ENCODE measurements around the gene DHPS. TPM values are rescaled to one million over a fixed set of nuclear protein-coding genes. Genes with fewer than 3 reads are reported as not detected.
"Not testable (repeated sequence)": the region's sequence is repeated elsewhere in the genome, so short reads cannot be mapped to it uniquely, and the experiment has no call there.

DHPS gene
- total RNA-seq, 2 experiments from 2014 or later: 106 to 113 TPM

- Mint-ChIP-seq H3K4me3 (no peak within 1 kb of the TSS), H3K9me3 (no peaks in the 10 kb centered on the region), H3K27me3 (no peaks in the 10 kb centered on the region), H3K36me3 (ENCODE audit: low read depth) (no peaks in the 10 kb centered on the region), H3K27ac (no peak within 1 kb of the TSS), H3K4me1 (peaks cover 1% of the 10 kb centered on the region)
- DNase-seq: no peak
- ChIA-PET CTCF (no interaction called here), POLR2A (no interaction called here)
Measured at GRCh38 chr19:12687496-12688196, 6.0 kb upstream of the DHPS start, which contains the start of gene GNG14. TSS of gene GNG14 (plus strand) at chr19:12687998. CDS start at chr19:12688049, 51 bp downstream.

GRCh38 chr19:12685831-12686230, 4.2 kb upstream of the DHPS start:
- no peaks in the 10 kb centered on the region for H3K27me3 Mint-ChIP-seq
- H3K4me1 Mint-ChIP-seq: peaks cover 7% of the 10 kb centered on the region
- no peak overlapping the region for H3K27ac Mint-ChIP-seq
- ChIA-PET CTCF (no interaction called here), POLR2A (interaction anchor here (0.8 to 1.3 kb wide), 2 partner anchors 11 to 48 kb away, joined by 3 to 11 read pairs; partner anchors contain the start of genes FBXW9 and TRIR)
- no peak overlapping the region for H3K4me3 Mint-ChIP-seq
- no peak for DNase-seq
- H3K9me3 Mint-ChIP-seq: no peaks in the 10 kb centered on the region
- peaks cover 4% of the 10 kb centered on the region for H3K36me3 Mint-ChIP-seq (ENCODE audit: low read depth)

- Mint-ChIP-seq H3K4me1 (peaks cover 29% of the 10 kb centered on the region), H3K4me3 (peak overlapping the region; percentile 94), H3K36me3 (ENCODE audit: low read depth) (peaks cover 44% of the 10 kb centered on the region), H3K27ac (no peak overlapping the region), H3K9me3 (no peaks in the 10 kb centered on the region), H3K27me3 (no peaks in the 10 kb centered on the region)
- ChIA-PET POLR2A (interaction anchor here (2.8 to 3.2 kb wide), 2 partner anchors 11 to 14 kb away, joined by 13 to 23 read pairs; partner anchors contain the start of genes MAN2B1 and WDR83), CTCF (interaction anchor here (1.2 kb wide), 1 partner anchor 116 kb away, joined by 4 read pairs; no protein-coding TSS in a partner anchor)
- no peak for DNase-seq
Measured at GRCh38 chr19:12680034-12680433, 1.6 kb downstream of the DHPS start.

GRCh38 chr19:12678039-12678438, 3.6 kb downstream of the DHPS start:
- not testable (repeated sequence) for H3K4me3 Mint-ChIP-seq, H3K27ac Mint-ChIP-seq, H3K27me3 Mint-ChIP-seq, H3K9me3 Mint-ChIP-seq, DNase-seq
- ChIA-PET POLR2A (interaction anchor here (1.0 to 1.5 kb wide), 3 partner anchors 9 to 67 kb away, joined by 3 to 5 read pairs (median 4); partner anchors contain the start of genes ZNF490 and ZNF791), CTCF (interaction anchor here (0.6 to 1.8 kb wide), 7 partner anchors 9 to 1054 kb away, joined by 4 to 12 read pairs (median 5); partner anchors contain the start of genes FBXW9, GET3, MAN2B1 and TRIR)
- Mint-ChIP-seq H3K36me3 (ENCODE audit: low read depth) (peaks cover 57% of the 10 kb centered on the region), H3K4me1 (peaks cover 28% of the 10 kb centered on the region)

GRCh38 chr19:12676928-12677327, 4.8 kb downstream of the DHPS start:
- H3K4me3 Mint-ChIP-seq: no peak overlapping the region
- ChIA-PET POLR2A (interaction anchor here (1.3 to 1.4 kb wide), 2 partner anchors 19 to 125 kb away, joined by 4 to 10 read pairs; partner anchors contain the start of gene FBXW9), CTCF (interaction anchor here (0.8 to 1.8 kb wide), 9 partner anchors 11 to 170 kb away, joined by 3 to 12 read pairs (median 5); partner anchors contain the start of genes FBXW9, MAN2B1 and WDR83)
- H3K36me3 Mint-ChIP-seq (ENCODE audit: low read depth): peaks cover 63% of the 10 kb centered on the region
- no peaks in the 10 kb centered on the region for H3K9me3 Mint-ChIP-seq
- H3K27me3 Mint-ChIP-seq: no peaks in the 10 kb centered on the region
- no peak for DNase-seq
- no peak overlapping the region for H3K27ac Mint-ChIP-seq
- H3K4me1 Mint-ChIP-seq: peaks cover 30% of the 10 kb centered on the region

GRCh38 chr19:12676384-12676792, 5.3 kb downstream of the DHPS start:
- peaks cover 65% of the 10 kb centered on the region for H3K36me3 Mint-ChIP-seq (ENCODE audit: low read depth)
- H3K27ac Mint-ChIP-seq: no peak overlapping the region
- H3K4me1 Mint-ChIP-seq: peaks cover 32% of the 10 kb centered on the region
- H3K4me3 Mint-ChIP-seq: no peak overlapping the region
- no peaks in the 10 kb centered on the region for H3K9me3 Mint-ChIP-seq
- no peaks in the 10 kb centered on the region for H3K27me3 Mint-ChIP-seq
- peak; percentile 87 for DNase-seq
- CTCF ChIA-PET: interaction anchor here (0.8 to 2.1 kb wide), 10 partner anchors 20 to 171 kb away, joined by 3 to 12 read pairs (median 5); partner anchors contain the start of gene FBXW9
- POLR2A ChIA-PET: interaction anchor here (1.3 to 1.4 kb wide), 2 partner anchors 20 to 124 kb away, joined by 4 to 10 read pairs; partner anchors contain the start of gene FBXW9

- H3K27ac Mint-ChIP-seq: no peak overlapping the region
- H3K4me1 Mint-ChIP-seq: peaks cover 28% of the 10 kb centered on the region
- ChIA-PET POLR2A (interaction anchor here (1.3 to 1.4 kb wide), 2 partner anchors 20 to 124 kb away, joined by 4 to 10 read pairs; partner anchors contain the start of gene FBXW9), CTCF (interaction anchor here (0.8 to 2.1 kb wide), 8 partner anchors 45 to 171 kb away, joined by 3 to 6 read pairs (median 5); no protein-coding TSS in a partner anchor)
- no peak overlapping the region for H3K4me3 Mint-ChIP-seq
- no peak for DNase-seq
- H3K9me3 Mint-ChIP-seq: no peaks in the 10 kb centered on the region
- peaks cover 62% of the 10 kb centered on the region for H3K36me3 Mint-ChIP-seq (ENCODE audit: low read depth)
- no peaks in the 10 kb centered on the region for H3K27me3 Mint-ChIP-seq
Measured at GRCh38 chr19:12675940-12676339, 5.7 kb downstream of the DHPS start.

GRCh38 chr19:12675399-12675798, 6.3 kb downstream of the DHPS start:
- H3K4me1 Mint-ChIP-seq: peaks cover 32% of the 10 kb centered on the region
- POLR2A ChIA-PET: no interaction called here
- DNase-seq: no peak
- H3K27me3 Mint-ChIP-seq: no peaks in the 10 kb centered on the region
- peaks cover 60% of the 10 kb centered on the region for H3K36me3 Mint-ChIP-seq (ENCODE audit: low read depth)
- no peaks in the 10 kb centered on the region for H3K9me3 Mint-ChIP-seq
- H3K4me3 Mint-ChIP-seq: no peak overlapping the region
- no peak overlapping the region for H3K27ac Mint-ChIP-seq
- CTCF ChIA-PET: interaction anchor here (1.4 to 2.1 kb wide), 4 partner anchors 85 to 120 kb away, joined by 5 to 6 read pairs (median 5); no protein-coding TSS in a partner anchor

GRCh38 chr19:12672744-12673143, 8.9 kb downstream of the DHPS start:
- Mint-ChIP-seq H3K4me1 (peaks cover 39% of the 10 kb centered on the region), H3K4me3 (no peak overlapping the region), H3K27ac (no peak overlapping the region), H3K9me3 (no peaks in the 10 kb centered on the region), H3K36me3 (ENCODE audit: low read depth) (peaks cover 48% of the 10 kb centered on the region), H3K27me3 (no peaks in the 10 kb centered on the region)
- no peak for DNase-seq
- ChIA-PET POLR2A (interaction anchor here (0.8 to 3.2 kb wide), 5 partner anchors 9 to 177 kb away, joined by 3 to 19 read pairs (median 4); partner anchors contain the start of gene DHPS), CTCF (interaction anchor here (0.6 to 7.0 kb wide), 7 partner anchors 9 to 122 kb away, joined by 3 to 44 read pairs (median 3); partner anchors contain the start of gene DHPS)

- POLR2A ChIA-PET: interaction anchor here (0.9 to 5.4 kb wide), 7 partner anchors 8 to 106 kb away, joined by 3 to 37 read pairs (median 14); partner anchors contain the start of genes DHPS and TNPO2
- Mint-ChIP-seq H3K36me3 (ENCODE audit: low read depth) (peaks cover 34% of the 10 kb centered on the region), H3K9me3 (no peaks in the 10 kb centered on the region)
Measured at GRCh38 chr19:12670159-12670928, 11.3 kb downstream of the DHPS start.

GRCh38 chr19:12669270-12670158, 12.2 kb downstream of the DHPS start:
- H3K4me1 Mint-ChIP-seq: peaks cover 56% of the 10 kb centered on the region
- POLR2A ChIA-PET: interaction anchor here (0.9 to 5.4 kb wide), 10 partner anchors 9 to 136 kb away, joined by 3 to 37 read pairs (median 4); partner anchors contain the start of genes DHPS, RNASEH2A, TNPO2 and ZNF490
- H3K27me3 Mint-ChIP-seq: no peaks in the 10 kb centered on the region
- H3K9me3 Mint-ChIP-seq: no peaks in the 10 kb centered on the region
- CTCF ChIA-PET: interaction anchor here (1.3 to 7.0 kb wide), 5 partner anchors 9 to 126 kb away, joined by 4 to 44 read pairs (median 5); partner anchors contain the start of genes ZNF490 and ZNF791
- peaks cover 34% of the 10 kb centered on the region for H3K36me3 Mint-ChIP-seq (ENCODE audit: low read depth)
- peak overlapping the region; percentile 97 for H3K27ac Mint-ChIP-seq
- peak overlapping the region; percentile 89 for H3K4me3 Mint-ChIP-seq
- DNase-seq: peak; percentile 80

More at GRCh38 chr19:12670159-12670928, 11.3 kb downstream of the DHPS start:
- CTCF ChIA-PET: interaction anchor here (1.7 to 7.0 kb wide), 2 partner anchors 8 to 106 kb away, joined by 5 to 44 read pairs; no protein-coding TSS in a partner anchor
- peaks cover 48% of the 10 kb centered on the region for H3K4me1 Mint-ChIP-seq
- no peak for DNase-seq
- H3K27me3 Mint-ChIP-seq: no peaks in the 10 kb centered on the region
- H3K4me3 Mint-ChIP-seq: peak overlapping the region; percentile 89
- H3K27ac Mint-ChIP-seq: peak overlapping the region; percentile 97

Measured in activated CD4-positive, alpha-beta memory T cell treated with anti-CD3 and anti-CD28 coated beads, Interleukin-2, amount 10 ng/mL, durations not matched to agents 7 days and 5 days (primary cell).